ENCODE measurements around the gene CDC42BPB. TPM values are rescaled to one million over a fixed set of nuclear protein-coding genes. Genes with fewer than 3 reads are reported as not detected.

CDC42BPB gene
- total RNA-seq, 2 experiments from 2014 or later = 6.4 to 7.4 TPM

DNA sequence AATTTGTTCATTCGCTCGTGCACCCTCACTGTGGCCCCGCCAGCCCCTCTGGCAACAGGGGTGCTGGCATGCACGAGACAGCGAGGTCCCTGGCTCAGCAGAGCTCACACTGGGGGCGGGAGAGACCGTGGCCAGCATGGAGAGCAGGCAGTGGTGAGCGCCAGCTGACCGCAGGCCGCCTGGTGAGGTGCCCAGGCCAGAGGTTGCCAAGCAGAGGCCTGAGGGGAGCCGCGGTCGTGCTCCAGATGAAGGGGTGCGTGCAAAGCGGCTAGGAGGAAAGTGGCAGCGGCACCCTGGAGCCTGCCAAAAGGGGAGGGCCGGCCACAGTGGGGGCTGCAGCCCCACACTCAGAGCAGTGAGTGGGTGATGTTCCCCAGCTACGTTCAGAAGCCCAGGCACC is 56.1 kb downstream of the CDC42BPB start:
- no peak overlapping the region for H3K4me3 Mint-ChIP-seq
- ChIA-PET CTCF (no interaction called here), POLR2A (no interaction called here)
- no peak overlapping the region for H3K27ac Mint-ChIP-seq
- no peaks in the 10 kb centered on the region for H3K9me3 Mint-ChIP-seq
- no peaks in the 10 kb centered on the region for H3K36me3 Mint-ChIP-seq
- intact Hi-C loops (cut with micrococcal nuclease) = no loop called here
- no peaks in the 10 kb centered on the region for H3K27me3 Mint-ChIP-seq
- H3K4me1 Mint-ChIP-seq (ENCODE audit: low read depth) = no peaks in the 10 kb centered on the region
- no peak for DNase-seq

DNA sequence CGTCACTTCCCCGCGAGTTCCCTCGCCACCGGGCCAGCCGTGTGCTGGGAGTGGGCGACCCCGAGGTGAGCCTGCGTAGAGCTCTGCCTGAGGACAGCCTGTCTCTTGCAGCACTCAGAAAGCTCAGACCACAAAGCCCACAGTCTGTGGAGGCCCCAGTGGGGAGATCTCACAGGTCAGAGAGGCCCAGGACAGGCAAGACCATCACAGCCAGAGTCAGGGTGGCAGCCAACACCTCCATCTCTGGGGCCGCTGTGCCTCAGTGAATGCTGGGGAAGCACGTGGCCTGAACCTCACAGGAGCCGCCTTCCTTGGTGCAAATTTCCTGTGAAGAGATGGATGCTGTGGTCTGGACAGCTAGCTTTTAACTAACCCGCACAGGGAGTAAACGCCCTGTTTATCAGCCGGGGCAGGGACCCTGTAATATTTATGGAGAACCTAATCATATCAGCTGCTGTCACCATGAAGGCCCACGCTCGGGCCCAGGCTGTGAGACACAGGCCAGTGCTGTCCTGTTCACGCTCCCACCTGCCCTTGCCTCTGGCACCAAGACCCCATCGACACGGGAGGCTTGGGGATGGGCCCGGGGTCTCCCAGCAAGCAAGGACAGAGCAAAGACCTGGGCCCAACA is 56.9 kb downstream of the CDC42BPB start:
- ChIA-PET POLR2A (no interaction called here), CTCF (no interaction called here)
- no peaks in the 10 kb centered on the region for H3K36me3 Mint-ChIP-seq

DNA sequence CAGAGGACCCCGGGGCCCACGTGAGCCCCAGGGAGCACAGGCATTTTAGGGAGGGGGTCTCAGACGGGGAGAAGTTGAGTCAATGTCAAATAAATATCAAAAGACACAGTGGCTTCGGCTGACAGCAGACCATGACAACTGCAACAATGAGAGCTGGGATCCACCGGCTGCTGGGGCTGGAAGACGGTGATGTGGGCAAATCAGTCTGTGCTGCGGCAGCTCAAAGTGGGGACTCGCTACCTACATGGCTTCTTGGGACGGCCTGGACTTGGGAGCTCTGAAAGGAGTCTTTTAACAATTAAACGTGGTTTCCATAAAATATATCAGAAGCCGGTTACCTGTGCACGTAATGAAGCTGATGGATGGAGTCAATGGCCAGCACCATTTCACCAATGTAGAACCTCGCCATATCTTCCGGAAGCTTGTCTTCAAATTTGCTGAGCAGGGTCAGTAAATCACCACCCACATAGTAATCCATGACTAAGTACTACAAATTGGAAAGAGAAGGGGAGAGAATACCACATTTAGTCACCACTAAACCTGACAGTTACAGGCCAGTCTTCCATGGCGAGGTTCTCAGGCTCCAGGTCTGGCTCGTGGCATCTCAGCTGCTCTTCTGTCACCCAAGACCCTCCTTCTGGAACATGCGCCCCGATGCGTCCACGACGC is 58.0 kb downstream of the CDC42BPB start:
- Mint-ChIP-seq H3K27ac (no peak overlapping the region), H3K4me3 (no peak overlapping the region), H3K27me3 (no peaks in the 10 kb centered on the region), H3K4me1 (ENCODE audit: low read depth) (no peaks in the 10 kb centered on the region), H3K9me3 (no peaks in the 10 kb centered on the region), H3K36me3 (no peaks in the 10 kb centered on the region)
- DNase-seq = no peak
- ChIA-PET CTCF (no interaction called here), POLR2A (no interaction called here)
- intact Hi-C loops (cut with micrococcal nuclease) = no loop called here

More for the DNA sequence above, 56.9 kb downstream of the CDC42BPB start:
- Mint-ChIP-seq H3K4me1 (ENCODE audit: low read depth) (no peaks in the 10 kb centered on the region), H3K4me3 (no peak overlapping the region), H3K9me3 (no peaks in the 10 kb centered on the region), H3K27ac (no peak overlapping the region), H3K27me3 (no peaks in the 10 kb centered on the region)
- DNase-seq = no peak
- intact Hi-C loops (cut with micrococcal nuclease) = no loop called here

DNA sequence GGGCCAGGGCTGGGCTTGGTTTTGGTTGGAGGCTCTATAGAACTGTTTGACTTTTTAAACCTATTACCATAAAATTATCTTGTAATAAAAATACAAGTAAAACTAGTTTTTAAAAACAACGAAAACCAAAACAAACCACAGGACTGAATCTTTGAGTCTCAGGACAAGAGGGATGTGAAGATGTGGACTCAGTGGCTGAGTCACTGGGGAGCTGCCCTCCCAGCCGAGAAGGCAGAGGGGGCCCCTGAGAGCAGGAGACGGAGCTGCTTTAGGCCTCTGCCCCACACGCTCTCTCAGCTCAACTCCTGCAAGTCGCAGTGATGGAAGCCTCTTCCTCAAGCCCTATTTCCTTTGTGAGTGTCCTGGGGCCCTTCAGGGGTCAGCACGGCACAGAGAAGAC is 59.0 kb downstream of the CDC42BPB start:
- no peak overlapping the region for H3K4me3 Mint-ChIP-seq
- H3K4me1 Mint-ChIP-seq (ENCODE audit: low read depth) = no peaks in the 10 kb centered on the region
- ChIA-PET CTCF (no interaction called here), POLR2A (no interaction called here)
- H3K27me3 Mint-ChIP-seq = no peaks in the 10 kb centered on the region
- intact Hi-C loops (cut with micrococcal nuclease) = no loop called here
- DNase-seq = no peak
- no peaks in the 10 kb centered on the region for H3K36me3 Mint-ChIP-seq
- no peak overlapping the region for H3K27ac Mint-ChIP-seq
- no peaks in the 10 kb centered on the region for H3K9me3 Mint-ChIP-seq

DNA sequence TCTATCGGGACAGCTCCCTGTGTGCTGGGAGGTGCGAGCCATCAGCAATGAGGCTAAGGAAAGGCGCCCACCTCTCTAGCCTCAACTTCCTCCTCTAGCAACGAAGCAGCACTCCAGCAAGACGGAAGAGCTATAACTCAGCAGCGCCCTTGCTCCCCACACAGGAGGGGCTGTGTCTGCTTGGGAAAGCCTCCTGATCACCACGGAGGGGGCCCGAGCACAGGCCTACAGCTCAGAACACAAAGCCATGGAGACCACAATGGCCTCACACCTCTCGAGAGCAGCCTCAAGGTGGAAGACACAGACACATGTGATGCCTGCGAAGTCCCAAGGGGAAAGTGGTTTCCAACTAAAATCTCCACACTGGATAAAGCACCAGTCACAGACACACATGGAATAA is 60.4 kb downstream of the CDC42BPB start:
- POLR2A ChIA-PET = no interaction called here

DNA sequence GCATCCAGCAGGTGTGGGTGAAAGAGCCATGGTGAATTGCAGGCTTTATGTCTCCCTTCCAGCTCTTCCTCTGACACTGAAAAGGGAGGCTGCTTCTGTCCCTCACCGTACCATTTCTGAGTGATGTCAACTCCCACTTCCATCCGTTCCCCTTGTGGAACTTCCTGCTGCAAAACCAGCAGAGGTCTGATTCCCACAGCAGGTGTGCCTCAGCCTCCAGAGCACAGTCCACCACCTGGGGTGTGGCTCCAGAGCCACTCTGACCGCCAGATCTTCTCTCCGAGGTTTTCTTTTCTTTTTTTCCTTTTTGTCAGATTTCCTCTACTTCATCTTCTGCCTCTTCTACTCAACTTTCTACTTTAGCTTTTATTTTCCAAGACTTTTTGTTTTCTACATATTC is 62.7 kb downstream of the CDC42BPB start:
- H3K4me1 Mint-ChIP-seq (ENCODE audit: low read depth) = no peaks in the 10 kb centered on the region
- POLR2A ChIA-PET = no interaction called here
- no peaks in the 10 kb centered on the region for H3K9me3 Mint-ChIP-seq
- CTCF ChIA-PET = interaction anchor here (0.8 kb wide), 1 partner anchor 300 kb away, joined by 3 read pairs; no protein-coding TSS in a partner anchor
- H3K36me3 Mint-ChIP-seq = no peaks in the 10 kb centered on the region
- no peaks in the 10 kb centered on the region for H3K27me3 Mint-ChIP-seq
- no peak overlapping the region for H3K27ac Mint-ChIP-seq
- no peak overlapping the region for H3K4me3 Mint-ChIP-seq
- no peak for DNase-seq
- intact Hi-C loops (cut with micrococcal nuclease) = no loop called here

More for the DNA sequence above, 60.4 kb downstream of the CDC42BPB start:
- no peak overlapping the region for H3K27ac Mint-ChIP-seq
- no peaks in the 10 kb centered on the region for H3K4me1 Mint-ChIP-seq (ENCODE audit: low read depth)
- no peaks in the 10 kb centered on the region for H3K36me3 Mint-ChIP-seq
- no peak overlapping the region for H3K4me3 Mint-ChIP-seq
- H3K9me3 Mint-ChIP-seq = no peaks in the 10 kb centered on the region
- CTCF ChIA-PET = no interaction called here
- no peaks in the 10 kb centered on the region for H3K27me3 Mint-ChIP-seq
- intact Hi-C loops (cut with micrococcal nuclease) = no loop called here
- DNase-seq = no peak

DNA sequence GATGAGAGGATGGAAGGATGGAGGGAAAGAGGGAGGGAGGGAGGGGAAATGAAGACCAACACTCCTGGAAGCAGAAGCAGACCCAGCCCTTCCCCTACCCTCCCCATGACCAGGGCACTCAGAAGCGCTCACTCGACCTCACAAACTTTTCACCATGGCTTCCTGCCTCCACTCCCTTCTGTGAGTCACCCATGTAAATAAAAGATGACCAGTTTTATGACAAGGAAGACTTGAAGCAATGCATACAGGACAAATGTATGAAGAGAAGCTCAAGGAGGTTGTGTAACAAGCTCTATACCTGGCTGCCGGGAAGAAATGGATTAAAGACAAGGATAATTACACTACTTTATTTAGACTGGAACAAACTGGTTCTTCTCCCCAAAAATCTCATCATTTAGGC is 63.8 kb downstream of the CDC42BPB start:
- ChIA-PET POLR2A (no interaction called here), CTCF (no interaction called here)
- Mint-ChIP-seq H3K36me3 (peaks cover 3% of the 10 kb centered on the region), H3K27ac (no peak overlapping the region), H3K27me3 (no peaks in the 10 kb centered on the region), H3K9me3 (peaks cover 6% of the 10 kb centered on the region), H3K4me3 (no peak overlapping the region), H3K4me1 (ENCODE audit: low read depth) (no peaks in the 10 kb centered on the region)
- DNase-seq = no peak
- intact Hi-C loops (cut with micrococcal nuclease) = no loop called here

DNA sequence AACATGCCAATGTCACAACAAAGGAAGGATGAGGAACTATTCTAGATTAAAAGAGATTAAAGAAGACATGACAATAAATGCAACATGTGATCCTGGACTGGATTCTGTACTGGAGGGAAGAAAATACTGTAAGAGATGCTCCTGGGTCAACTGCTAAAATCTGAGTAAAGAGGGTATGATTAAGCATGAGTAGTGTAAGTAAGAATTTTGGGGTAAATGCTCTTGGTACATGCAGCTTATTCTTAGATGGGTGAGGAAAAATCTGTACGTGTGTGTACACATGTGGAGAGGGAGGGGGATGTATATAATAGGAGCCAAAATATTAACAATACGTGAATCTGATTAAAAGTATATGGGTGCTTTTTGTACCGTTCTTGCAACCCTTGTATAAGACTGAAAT is 66.0 kb downstream of the CDC42BPB start:
- ChIA-PET CTCF (no interaction called here), POLR2A (no interaction called here)
- no peak overlapping the region for H3K27ac Mint-ChIP-seq
- H3K4me3 Mint-ChIP-seq = no peak overlapping the region
- no peaks in the 10 kb centered on the region for H3K27me3 Mint-ChIP-seq
- no peaks in the 10 kb centered on the region for H3K4me1 Mint-ChIP-seq (ENCODE audit: low read depth)
- intact Hi-C loops (cut with micrococcal nuclease) = no loop called here
- no peak for DNase-seq
- H3K36me3 Mint-ChIP-seq = peaks cover 15% of the 10 kb centered on the region
- H3K9me3 Mint-ChIP-seq = peaks cover 26% of the 10 kb centered on the region

DNA sequence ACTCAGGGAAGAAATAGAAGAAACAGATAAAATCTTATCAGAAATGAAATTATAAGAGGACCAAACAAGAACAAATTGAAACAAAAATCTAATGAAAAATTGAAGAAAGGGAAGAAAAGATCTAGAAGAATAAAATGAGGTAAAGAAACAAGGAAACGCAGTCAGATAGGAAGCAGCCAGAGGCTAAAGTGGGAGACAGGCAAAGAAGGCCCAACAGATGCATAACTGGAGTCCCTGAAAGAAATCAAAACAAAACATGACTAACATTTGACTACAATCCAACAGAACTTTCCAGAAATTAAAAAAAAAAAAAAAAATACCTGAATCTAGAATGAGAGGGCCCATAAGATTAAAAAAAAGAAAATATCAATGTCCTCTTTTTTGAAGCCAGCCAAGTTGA is 69.3 kb downstream of the CDC42BPB start:
- Mint-ChIP-seq H3K9me3 (peaks cover 26% of the 10 kb centered on the region), H3K27ac (no peak overlapping the region), H3K4me3 (no peak overlapping the region), H3K4me1 (ENCODE audit: low read depth) (no peaks in the 10 kb centered on the region), H3K27me3 (no peaks in the 10 kb centered on the region), H3K36me3 (peaks cover 15% of the 10 kb centered on the region)
- CTCF ChIA-PET = no interaction called here
- POLR2A ChIA-PET = no interaction called here
- DNase-seq = no peak
- intact Hi-C loops (cut with micrococcal nuclease) = no loop called here

DNA sequence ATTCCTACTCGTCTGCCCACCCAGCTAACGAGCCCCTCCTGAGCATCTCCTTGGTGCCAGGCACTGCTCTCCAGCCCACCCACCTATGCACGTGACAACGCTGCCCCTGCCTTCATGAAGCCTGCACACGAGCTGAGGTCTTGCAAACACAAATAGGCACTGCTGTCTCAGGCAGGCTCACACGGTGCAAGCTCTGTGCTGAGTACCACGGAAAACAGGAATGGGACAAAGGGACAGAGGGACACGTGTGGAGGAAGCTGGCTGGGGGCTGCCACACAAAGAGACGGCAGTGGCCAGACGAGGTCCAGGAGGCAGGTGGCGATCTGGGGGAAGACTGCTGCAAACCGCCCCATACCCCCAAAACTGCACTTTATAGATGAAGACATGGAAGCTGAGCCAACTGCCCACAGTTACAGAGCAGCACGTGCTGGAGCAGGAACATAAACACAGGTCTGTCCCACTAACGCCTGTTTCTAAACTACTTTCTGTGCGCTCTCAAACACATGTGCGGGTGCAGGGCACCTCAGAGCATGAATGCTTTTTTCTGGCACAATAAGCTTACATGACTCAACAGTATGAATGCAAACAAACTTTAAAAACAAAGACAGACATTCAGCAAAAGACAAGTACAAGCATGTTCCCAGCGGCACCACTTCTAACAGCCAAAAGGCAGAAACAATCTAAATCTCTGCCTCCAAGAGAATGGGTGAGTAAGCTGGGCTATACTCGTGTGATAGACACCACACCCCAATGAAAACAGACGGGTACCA is 70.4 kb downstream of the CDC42BPB start:
- no peak overlapping the region for H3K4me3 Mint-ChIP-seq

DNA sequence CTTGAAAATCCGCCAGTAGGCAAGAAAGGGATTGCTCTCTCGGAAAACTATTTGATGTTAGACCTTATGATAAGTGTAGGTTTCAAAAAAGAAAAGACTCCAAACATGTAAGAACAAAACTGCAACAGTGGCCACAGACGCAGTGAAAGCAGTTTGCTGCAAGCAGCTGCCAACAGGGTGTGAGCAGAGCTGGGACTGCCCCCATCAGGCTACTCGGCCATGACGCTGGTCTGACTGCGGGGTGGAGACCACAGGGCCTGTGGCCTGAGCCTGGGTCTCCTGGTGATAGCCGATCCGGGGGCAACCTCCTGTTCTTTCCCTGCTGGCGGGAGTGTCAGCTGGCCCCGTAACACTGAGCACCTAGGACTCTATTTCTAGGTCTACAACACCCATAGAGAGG is 71.7 kb downstream of the CDC42BPB start:
- peaks cover 26% of the 10 kb centered on the region for H3K9me3 Mint-ChIP-seq
- intact Hi-C loops (cut with micrococcal nuclease) = no loop called here
- no peaks in the 10 kb centered on the region for H3K4me1 Mint-ChIP-seq (ENCODE audit: low read depth)
- H3K4me3 Mint-ChIP-seq = no peak overlapping the region
- no peaks in the 10 kb centered on the region for H3K27me3 Mint-ChIP-seq
- no peak for DNase-seq
- H3K36me3 Mint-ChIP-seq = peaks cover 15% of the 10 kb centered on the region
- ChIA-PET POLR2A (no interaction called here), CTCF (no interaction called here)
- H3K27ac Mint-ChIP-seq = no peak overlapping the region

More for the DNA sequence above, 70.4 kb downstream of the CDC42BPB start:
- H3K36me3 Mint-ChIP-seq = peaks cover 15% of the 10 kb centered on the region
- POLR2A ChIA-PET = no interaction called here
- no peaks in the 10 kb centered on the region for H3K4me1 Mint-ChIP-seq (ENCODE audit: low read depth)
- no peak overlapping the region for H3K27ac Mint-ChIP-seq
- CTCF ChIA-PET = no interaction called here
- no peak for DNase-seq
- no peaks in the 10 kb centered on the region for H3K27me3 Mint-ChIP-seq
- intact Hi-C loops (cut with micrococcal nuclease) = no loop called here
- H3K9me3 Mint-ChIP-seq = peaks cover 26% of the 10 kb centered on the region

DNA sequence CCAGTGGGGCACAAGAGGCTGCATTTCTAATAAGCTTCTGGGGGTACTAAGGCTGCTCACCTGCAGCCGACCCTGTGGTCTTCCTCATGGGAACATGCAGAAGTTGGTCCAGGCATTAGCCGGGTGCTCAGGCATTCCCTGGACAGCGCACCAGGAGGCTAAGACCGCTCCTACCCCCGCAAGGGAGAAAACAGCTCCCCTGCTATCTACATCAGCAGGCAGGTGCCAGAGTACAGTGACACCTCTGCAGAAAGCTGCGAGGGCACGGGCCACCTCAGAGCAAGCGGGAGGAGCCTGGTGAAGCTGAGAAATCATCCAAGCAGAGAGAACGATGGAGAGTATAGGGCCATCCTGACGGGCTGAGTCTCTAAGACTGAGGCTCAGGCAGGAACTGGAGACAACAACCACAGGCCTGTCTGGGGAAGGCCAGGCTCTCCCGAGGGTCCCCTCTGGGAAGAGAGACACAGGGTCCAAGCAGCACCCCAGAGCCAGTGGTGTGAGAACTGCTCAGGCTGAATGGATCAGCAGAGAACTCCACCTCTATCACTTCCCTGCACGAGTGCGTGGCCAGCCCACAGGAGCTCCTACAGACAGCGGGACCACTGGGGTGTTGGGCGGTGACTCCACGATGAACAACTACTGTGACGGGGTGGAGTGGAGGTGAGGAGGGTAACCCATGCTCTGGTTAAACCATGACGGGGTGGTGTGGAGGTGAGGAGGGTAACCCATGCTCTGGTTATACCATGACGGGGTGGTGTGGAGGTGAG is 72.8 kb downstream of the CDC42BPB start:
- intact Hi-C loops (cut with micrococcal nuclease) = no loop called here
- Mint-ChIP-seq H3K9me3 (peaks cover 26% of the 10 kb centered on the region), H3K27ac (no peak overlapping the region), H3K4me3 (no peak overlapping the region), H3K4me1 (ENCODE audit: low read depth) (no peaks in the 10 kb centered on the region), H3K27me3 (no peaks in the 10 kb centered on the region), H3K36me3 (peaks cover 15% of the 10 kb centered on the region)
- DNase-seq = no peak
- ChIA-PET POLR2A (interaction anchor here (0.6 kb wide), 1 partner anchor 126 kb away, joined by 3 read pairs; no protein-coding TSS in a partner anchor), CTCF (no interaction called here)

Measured in activated CD4-positive, alpha-beta memory T cell treated with anti-CD3 and anti-CD28 coated beads for 36 hours (primary cell).